Effector memory CD8-positive, alpha-beta T cell (primary cell): ENCODE measurements around the gene STPG1.

Experiments used
- ATAC-seq: fragments of 150-1000 bp; cut with Tn5 transposase; replicated peaks from 2 replicates; pipeline ENCODE4 v1.10.0; 2021; ENCODE audit warnings: mild to moderate bottlenecking, moderate library complexity
- DNase-seq, 3 experiments: peaks; one replicate each; pipeline ENCODE4 v3.0.0; 2021
- H3K27ac Mint-ChIP-seq, 2 donors: one replicate each; pipeline ENCODE4 v1.8.0; 2022; ENCODE audit warnings: mild to moderate bottlenecking in 2 of 2, mixed read lengths in 2 of 2, moderate library complexity in 2 of 2
- H3K27me3 Mint-ChIP-seq, 2 donors: one replicate each; pipeline ENCODE4 v1.8.0; 2022; ENCODE audit warnings: mixed read lengths in 2 of 2
- H3K36me3 Mint-ChIP-seq: one replicate; pipeline ENCODE4 v1.8.0; 2022; ENCODE audit warnings: mild to moderate bottlenecking, moderate library complexity, mixed read lengths; ENCODE audit not compliant: insufficient read depth
- H3K4me1 Mint-ChIP-seq, 2 donors: one replicate each; pipeline ENCODE4 v1.8.0; 2022; ENCODE audit warnings: low read depth in 2 of 2, mixed read lengths in 2 of 2
- H3K4me3 Mint-ChIP-seq, 2 donors: one replicate each; pipeline ENCODE4 v1.8.0; 2022; ENCODE audit warnings: mild to moderate bottlenecking in 2 of 2, mixed read lengths in 2 of 2, moderate library complexity in 2 of 2
- H3K9me3 Mint-ChIP-seq, 2 donors: one replicate each; pipeline ENCODE4 v1.8.0; 2022; ENCODE audit warnings: mixed read lengths in 2 of 2

Gene STPG1

DNA sequence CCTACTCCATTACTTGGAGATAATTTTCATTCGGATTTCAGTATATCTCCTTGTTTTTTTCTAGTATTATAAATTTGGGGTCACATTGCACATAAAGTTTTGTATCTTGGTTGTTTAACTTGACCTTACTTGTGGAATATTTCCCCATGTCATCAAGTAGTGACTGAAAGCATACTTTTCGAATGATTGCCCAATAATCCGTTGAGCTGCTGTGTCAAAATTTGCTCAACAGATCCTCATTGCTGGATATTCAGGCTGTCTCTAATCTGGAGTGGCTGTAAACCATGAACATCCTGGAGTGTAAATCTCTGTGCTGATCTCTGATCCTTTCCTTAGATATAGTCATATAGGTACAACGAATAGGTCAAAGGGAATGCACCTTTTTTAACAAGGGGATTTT, 7.0 kb upstream of the STPG1 start:
- DNase-seq (no peak), ATAC-seq (no peak)
- H3K4me1 Mint-ChIP-seq: peaks cover 35 to 36% of the 10 kb centered on the region in 2 donors
- H3K36me3 Mint-ChIP-seq: peaks cover 46% of the 10 kb centered on the region
- H3K9me3 Mint-ChIP-seq: no peaks in the 10 kb centered on the region
- no peak overlapping the region for H3K27ac Mint-ChIP-seq
- no peak overlapping the region for H3K4me3 Mint-ChIP-seq
- no peaks in the 10 kb centered on the region for H3K27me3 Mint-ChIP-seq

GRCh38 chr1:24418898-24419628, 5.5 kb upstream of the STPG1 start:
- Mint-ChIP-seq H3K27me3 (no peaks in the 10 kb centered on the region), H3K4me1 (peaks cover 41 to 43% of the 10 kb centered on the region in 2 donors), H3K36me3 (peaks cover 54% of the 10 kb centered on the region), H3K27ac (peak overlapping the region in 1 of 2 donors; percentile 66), H3K9me3 (no peaks in the 10 kb centered on the region), H3K4me3 (no peak overlapping the region)
- ATAC-seq: no peak
- DNase-seq: no peak

DNA sequence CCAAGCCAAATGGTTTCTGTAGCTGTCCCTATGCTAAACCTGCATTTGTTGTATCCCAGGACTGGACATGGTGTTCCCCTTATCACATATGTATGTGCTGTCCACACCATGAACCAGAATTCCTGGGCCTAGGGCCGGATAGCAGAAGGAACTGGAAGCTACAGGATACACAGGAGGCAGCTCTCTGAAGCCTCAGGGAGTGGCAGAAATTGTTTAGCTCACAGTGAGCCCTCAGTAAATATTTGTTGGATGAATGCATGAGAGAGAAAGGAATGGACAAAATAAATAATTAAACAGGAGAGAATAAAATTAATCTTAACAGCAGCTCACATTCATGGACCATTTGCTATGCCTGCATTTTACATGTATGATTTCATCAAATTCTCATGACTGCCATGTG, 4.1 kb upstream of the STPG1 start:
- DNase-seq (no peak), ATAC-seq (no peak)
- Mint-ChIP-seq H3K4me3 (peak overlapping the region in 1 of 2 donors; percentile 97), H3K4me1 (peaks cover 42 to 46% of the 10 kb centered on the region in 2 donors), H3K36me3 (peaks cover 49% of the 10 kb centered on the region), H3K9me3 (no peaks in the 10 kb centered on the region), H3K27ac (peak overlapping the region; percentile 50 to 80), H3K27me3 (no peaks in the 10 kb centered on the region)

DNA sequence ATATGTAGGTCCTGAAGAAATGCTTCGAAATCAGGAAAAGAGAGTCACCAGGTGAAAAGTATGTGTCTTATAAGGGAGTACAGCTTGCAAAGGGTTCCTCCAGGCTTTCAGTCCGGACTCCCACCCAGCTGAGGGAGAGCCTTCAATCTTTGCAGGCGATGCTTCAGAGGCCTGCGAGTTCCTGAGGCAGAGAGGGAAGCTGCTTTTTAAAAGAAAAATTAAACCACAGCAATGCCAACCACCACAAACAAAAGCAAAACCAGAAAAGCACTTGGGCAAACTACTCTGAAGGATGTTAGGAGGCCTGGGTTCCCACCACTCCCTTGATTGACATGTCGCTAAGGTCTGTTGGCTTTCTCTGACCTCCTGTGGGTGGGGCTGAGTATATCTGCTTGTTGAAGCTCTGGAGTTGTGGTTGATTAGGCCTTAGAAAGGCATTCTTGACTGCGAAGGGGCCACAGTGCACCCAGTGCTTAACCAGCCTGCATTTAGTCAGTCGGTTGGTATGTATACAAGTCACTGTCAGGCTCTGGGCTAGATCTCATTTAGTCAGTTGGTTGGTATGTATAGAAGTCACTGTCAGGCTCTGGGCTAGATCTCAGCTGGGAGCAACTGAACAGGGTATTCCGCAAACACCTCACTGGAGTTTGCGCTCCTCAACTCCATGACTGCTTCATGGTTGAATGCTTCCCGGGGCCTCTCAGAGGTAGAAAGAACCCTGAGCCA, 3.2 kb upstream of the STPG1 start:
- Mint-ChIP-seq H3K27me3 (no peaks in the 10 kb centered on the region), H3K9me3 (no peaks in the 10 kb centered on the region), H3K27ac (peak overlapping the region; percentile 80), H3K36me3 (peaks cover 47% of the 10 kb centered on the region), H3K4me1 (peaks cover 38 to 42% of the 10 kb centered on the region in 2 donors), H3K4me3 (peak overlapping the region; percentile 97 to 98)
- ATAC-seq: peak; percentile 54
- DNase-seq: peak; percentile 44 to 47 (median 46)

GRCh38 chr1:24415910-24416665, 2.5 kb upstream of the STPG1 start:
- Mint-ChIP-seq H3K27me3 (no peaks in the 10 kb centered on the region), H3K9me3 (no peaks in the 10 kb centered on the region), H3K4me3 (peak overlapping the region; percentile 97 to 98), H3K4me1 (peaks cover 38 to 44% of the 10 kb centered on the region in 2 donors), H3K36me3 (peaks cover 40% of the 10 kb centered on the region), H3K27ac (peak overlapping the region; percentile 80)
- ATAC-seq (peak; percentile 5), DNase-seq (no peak)

- H3K4me1 Mint-ChIP-seq: peaks cover 38 to 44% of the 10 kb centered on the region in 2 donors
- peak; percentile 94 to 95 (median 95) for DNase-seq
Measured at GRCh38 chr1:24415334-24415909, 1.8 kb upstream of the STPG1 start, which contains the start of gene NIPAL3. Gene NIPAL3, plus strand, starts transcription at chr1:24415802. Its CDS starts 3,746 bp downstream, at chr1:24419548.

DNA sequence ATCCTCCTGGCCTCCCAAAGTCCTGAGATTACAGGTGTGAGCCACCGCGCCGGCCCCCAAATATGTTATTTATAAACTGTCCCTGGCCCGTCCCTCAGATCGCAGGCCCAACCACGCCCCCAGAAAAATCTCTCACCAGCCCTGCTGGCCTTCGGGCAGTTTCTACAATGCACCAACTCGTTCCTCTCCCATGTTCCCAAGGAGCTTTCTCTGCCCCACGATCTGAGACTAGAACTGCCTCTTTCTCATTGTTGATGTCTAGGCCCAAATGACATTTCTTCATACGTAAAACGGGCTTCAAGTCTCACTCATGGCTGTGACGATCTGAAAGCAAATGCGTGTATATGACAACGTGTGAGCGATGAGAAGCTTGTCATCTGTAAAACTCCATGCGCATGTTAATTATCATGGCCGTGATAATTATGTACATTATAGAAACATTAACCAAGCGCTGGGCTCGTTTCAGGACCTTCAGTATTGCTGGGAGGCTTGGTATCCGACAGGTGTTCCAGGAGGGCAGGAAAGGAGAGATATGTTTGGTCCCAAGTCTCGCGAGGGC, 1.3 kb upstream of the STPG1 start:
- peak overlapping the region; percentile 80 for H3K27ac Mint-ChIP-seq
- H3K36me3 Mint-ChIP-seq: peaks cover 29% of the 10 kb centered on the region
- DNase-seq: no peak
- no peaks in the 10 kb centered on the region for H3K9me3 Mint-ChIP-seq
- H3K4me1 Mint-ChIP-seq: peaks cover 38 to 44% of the 10 kb centered on the region in 2 donors
- H3K4me3 Mint-ChIP-seq: peak overlapping the region; percentile 97 to 98
- no peak for ATAC-seq
- no peaks in the 10 kb centered on the region for H3K27me3 Mint-ChIP-seq

More at GRCh38 chr1:24415334-24415909, 1.8 kb upstream of the STPG1 start, which contains the start of gene NIPAL3:
- ATAC-seq: peak; percentile 94
- H3K36me3 Mint-ChIP-seq: peaks cover 33% of the 10 kb centered on the region
- H3K4me3 Mint-ChIP-seq: peak within 1 kb of the TSS; percentile 97 to 98
- peak within 1 kb of the TSS; percentile 80 for H3K27ac Mint-ChIP-seq
- no peaks in the 10 kb centered on the region for H3K27me3 Mint-ChIP-seq
- H3K9me3 Mint-ChIP-seq: no peaks in the 10 kb centered on the region

GRCh38 chr1:24412408-24412807, 1.2 kb downstream of the STPG1 start:
- ATAC-seq: no peak
- H3K4me1 Mint-ChIP-seq: peaks cover 31 to 35% of the 10 kb centered on the region in 2 donors
- peak overlapping the region in 1 of 2 donors; percentile 88 for H3K4me3 Mint-ChIP-seq
- peak overlapping the region in 1 of 2 donors; percentile 94 for H3K27ac Mint-ChIP-seq
- H3K27me3 Mint-ChIP-seq: no peaks in the 10 kb centered on the region
- no peaks in the 10 kb centered on the region for H3K9me3 Mint-ChIP-seq
- H3K36me3 Mint-ChIP-seq: peaks cover 21% of the 10 kb centered on the region
- DNase-seq: no peak

GRCh38 chr1:24411963-24412362, 1.6 kb downstream of the STPG1 start:
- ATAC-seq: no peak
- Mint-ChIP-seq H3K36me3 (peaks cover 21% of the 10 kb centered on the region), H3K4me1 (peaks cover 26 to 31% of the 10 kb centered on the region in 2 donors), H3K27me3 (no peaks in the 10 kb centered on the region), H3K27ac (no peak overlapping the region), H3K4me3 (no peak overlapping the region), H3K9me3 (no peaks in the 10 kb centered on the region)
- DNase-seq: no peak

DNA sequence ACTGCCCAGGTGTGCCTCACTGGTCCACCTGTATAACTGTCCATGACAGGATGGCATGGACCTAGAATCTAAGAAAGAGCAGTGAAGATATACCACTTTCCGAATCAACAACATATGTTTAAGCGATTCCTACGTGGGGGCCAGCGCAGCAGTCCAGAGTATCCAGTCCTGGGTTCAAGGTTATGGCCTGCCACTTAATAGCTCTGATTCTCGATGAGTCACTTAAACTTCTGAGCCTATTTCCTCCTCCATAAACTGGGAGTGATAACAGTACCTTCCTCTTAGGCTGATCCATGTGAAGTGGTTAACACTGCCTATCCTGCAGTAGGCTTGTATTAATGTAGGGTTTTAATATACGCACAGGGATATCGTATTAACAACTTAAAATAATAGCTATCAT, 2.8 kb downstream of the STPG1 start:
- H3K27me3 Mint-ChIP-seq: no peaks in the 10 kb centered on the region
- H3K4me1 Mint-ChIP-seq: peaks cover 15 to 19% of the 10 kb centered on the region in 2 donors
- H3K4me3 Mint-ChIP-seq: no peak overlapping the region
- H3K27ac Mint-ChIP-seq: no peak overlapping the region
- no peak for DNase-seq
- H3K36me3 Mint-ChIP-seq: peaks cover 10% of the 10 kb centered on the region
- no peak for ATAC-seq
- H3K9me3 Mint-ChIP-seq: no peaks in the 10 kb centered on the region

GRCh38 chr1:24409535-24409934, 4.0 kb downstream of the STPG1 start:
- ATAC-seq (no peak), DNase-seq (no peak)
- Mint-ChIP-seq H3K4me1 (peaks cover 7 to 12% of the 10 kb centered on the region in 2 donors), H3K27me3 (no peaks in the 10 kb centered on the region), H3K9me3 (no peaks in the 10 kb centered on the region), H3K27ac (no peak overlapping the region), H3K36me3 (peaks cover 1% of the 10 kb centered on the region), H3K4me3 (no peak overlapping the region)

GRCh38 chr1:24406788-24407187, 6.8 kb downstream of the STPG1 start:
- no peaks in the 10 kb centered on the region for H3K27me3 Mint-ChIP-seq
- no peaks in the 10 kb centered on the region for H3K9me3 Mint-ChIP-seq
- no peak overlapping the region for H3K4me3 Mint-ChIP-seq
- peaks cover 0 to under 1% of the 10 kb centered on the region in 2 donors for H3K4me1 Mint-ChIP-seq
- DNase-seq: no peak
- ATAC-seq: no peak
- no peaks in the 10 kb centered on the region for H3K36me3 Mint-ChIP-seq
- peak overlapping the region in 1 of 2 donors; percentile 23 for H3K27ac Mint-ChIP-seq

- Mint-ChIP-seq H3K36me3 (no peaks in the 10 kb centered on the region), H3K9me3 (no peaks in the 10 kb centered on the region), H3K27ac (no peak overlapping the region), H3K27me3 (no peaks in the 10 kb centered on the region), H3K4me3 (no peak overlapping the region), H3K4me1 (no peaks in the 10 kb centered on the region)
- ATAC-seq (no peak), DNase-seq (no peak)
Measured at GRCh38 chr1:24403806-24404205, 9.8 kb downstream of the STPG1 start.
